ENCODE data around the gene CMKLR1.

The CMKLR1 gene

DNA sequence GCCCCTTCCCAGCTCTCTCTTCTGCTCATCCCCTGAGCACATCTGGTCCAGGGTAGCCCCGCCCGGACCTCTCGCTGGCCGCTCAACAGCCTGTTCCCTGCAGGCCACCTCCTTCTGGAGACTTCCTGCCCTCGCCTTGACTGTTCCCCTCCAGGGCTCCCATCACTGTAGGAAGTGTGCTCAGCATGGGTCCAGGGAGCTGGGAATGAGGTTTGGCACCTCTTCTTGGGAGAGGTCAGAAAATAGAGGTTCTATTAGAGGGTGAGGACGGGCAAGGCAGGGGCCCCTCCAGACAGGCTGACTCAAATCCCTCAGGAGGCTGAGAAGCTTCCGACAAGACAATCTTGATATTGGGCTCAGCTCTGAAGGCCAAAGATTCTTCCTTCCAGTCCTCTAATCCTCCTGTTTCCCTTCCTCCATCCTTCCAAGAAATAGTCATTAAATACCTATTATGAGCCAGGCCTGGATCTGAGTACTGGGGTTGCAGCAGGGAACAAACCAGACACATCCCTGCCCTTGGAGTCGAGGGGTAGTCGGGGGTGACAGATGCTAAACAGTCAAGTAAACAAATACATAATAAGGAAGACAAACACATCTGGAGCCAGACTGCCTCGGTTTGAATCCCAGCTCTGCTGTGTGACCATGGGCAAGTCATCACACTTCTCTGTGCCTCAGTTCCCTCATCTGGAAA, 30.6 kb downstream of the CMKLR1 start:
- H3K27me3 ChIP-seq = no peaks in the 10 kb centered on the region
- peaks cover 38% of the 10 kb centered on the region for H3K4me1 ChIP-seq
- DNase-seq = no peak
- TF ChIP-seq, protein P1, sequence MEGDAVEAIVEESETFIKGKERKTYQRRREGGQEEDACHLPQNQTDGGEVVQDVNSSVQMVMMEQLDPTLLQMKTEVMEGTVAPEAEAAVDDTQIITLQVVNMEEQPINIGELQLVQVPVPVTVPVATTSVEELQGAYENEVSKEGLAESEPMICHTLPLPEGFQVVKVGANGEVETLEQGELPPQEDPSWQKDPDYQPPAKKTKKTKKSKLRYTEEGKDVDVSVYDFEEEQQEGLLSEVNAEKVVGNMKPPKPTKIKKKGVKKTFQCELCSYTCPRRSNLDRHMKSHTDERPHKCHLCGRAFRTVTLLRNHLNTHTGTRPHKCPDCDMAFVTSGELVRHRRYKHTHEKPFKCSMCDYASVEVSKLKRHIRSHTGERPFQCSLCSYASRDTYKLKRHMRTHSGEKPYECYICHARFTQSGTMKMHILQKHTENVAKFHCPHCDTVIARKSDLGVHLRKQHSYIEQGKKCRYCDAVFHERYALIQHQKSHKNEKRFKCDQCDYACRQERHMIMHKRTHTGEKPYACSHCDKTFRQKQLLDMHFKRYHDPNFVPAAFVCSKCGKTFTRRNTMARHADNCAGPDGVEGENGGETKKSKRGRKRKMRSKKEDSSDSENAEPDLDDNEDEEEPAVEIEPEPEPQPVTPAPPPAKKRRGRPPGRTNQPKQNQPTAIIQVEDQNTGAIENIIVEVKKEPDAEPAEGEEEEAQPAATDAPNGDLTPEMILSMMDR (IDR thresholded peaks at IDR 0.05; ENCODE audit: low read depth, low read length) = no peak
- no peaks in the 10 kb centered on the region for H3K36me3 ChIP-seq
- no peaks in the 10 kb centered on the region for H3K9me3 ChIP-seq
- H3K4me3 ChIP-seq (ENCODE audit: low read depth, low read length) = no peak overlapping the region

DNA sequence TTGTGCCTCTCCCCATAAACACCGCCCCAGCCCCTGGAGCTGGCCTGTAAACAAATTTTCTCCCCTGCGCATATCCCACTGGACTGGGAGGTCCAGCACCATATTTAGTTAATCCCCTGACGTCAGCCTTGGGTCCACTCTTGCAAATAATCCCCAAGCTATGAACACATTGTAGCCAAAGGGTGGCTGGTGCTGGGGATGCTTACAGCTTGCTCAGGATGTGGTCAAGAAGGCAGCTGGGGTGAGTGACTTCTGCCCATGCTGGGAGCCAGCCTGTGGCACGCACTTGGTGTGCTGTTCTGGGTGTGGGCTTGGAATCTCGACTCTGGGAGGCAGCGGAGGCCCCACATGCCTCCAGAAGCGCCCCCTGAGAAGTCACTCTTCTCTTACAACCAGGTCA, 32.1 kb downstream of the CMKLR1 start:
- TF ChIP-seq, protein P1 (IDR thresholded peaks at IDR 0.05; ENCODE audit: low read depth, low read length) = no peak
- Histone ChIP-seq H3K36me3 (no peaks in the 10 kb centered on the region), H3K4me3 (ENCODE audit: low read depth, low read length) (no peak overlapping the region), H3K27me3 (no peaks in the 10 kb centered on the region), H3K9me3 (no peaks in the 10 kb centered on the region), H3K4me1 (peaks cover 25% of the 10 kb centered on the region)
- no peak for DNase-seq

DNA sequence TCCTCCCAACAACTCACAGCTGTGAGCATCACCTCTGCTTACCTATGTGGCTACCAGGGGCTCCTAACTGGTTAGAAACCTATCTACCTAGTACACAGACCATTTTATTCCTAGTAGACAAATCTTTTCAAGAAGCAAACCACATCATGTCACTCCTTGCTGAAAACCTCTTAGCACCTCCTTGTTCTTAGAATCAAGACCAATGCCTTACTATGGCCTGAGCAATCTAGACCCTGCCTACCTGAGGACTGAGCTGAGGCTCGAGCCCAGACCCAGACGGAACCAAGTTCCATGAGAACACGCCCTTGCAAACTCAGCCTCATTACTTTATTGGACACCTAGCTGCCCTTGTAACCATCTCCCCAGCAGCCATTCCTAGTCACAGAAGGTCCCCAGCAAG, 32.6 kb downstream of the CMKLR1 start:
- Histone ChIP-seq H3K9me3 (no peaks in the 10 kb centered on the region), H3K4me3 (ENCODE audit: low read depth, low read length) (no peak overlapping the region), H3K36me3 (no peaks in the 10 kb centered on the region), H3K4me1 (peaks cover 25% of the 10 kb centered on the region), H3K27me3 (no peaks in the 10 kb centered on the region)
- DNase-seq = no peak
- TF ChIP-seq, protein P1 (IDR thresholded peaks at IDR 0.05; ENCODE audit: low read depth, low read length) = no peak

DNA sequence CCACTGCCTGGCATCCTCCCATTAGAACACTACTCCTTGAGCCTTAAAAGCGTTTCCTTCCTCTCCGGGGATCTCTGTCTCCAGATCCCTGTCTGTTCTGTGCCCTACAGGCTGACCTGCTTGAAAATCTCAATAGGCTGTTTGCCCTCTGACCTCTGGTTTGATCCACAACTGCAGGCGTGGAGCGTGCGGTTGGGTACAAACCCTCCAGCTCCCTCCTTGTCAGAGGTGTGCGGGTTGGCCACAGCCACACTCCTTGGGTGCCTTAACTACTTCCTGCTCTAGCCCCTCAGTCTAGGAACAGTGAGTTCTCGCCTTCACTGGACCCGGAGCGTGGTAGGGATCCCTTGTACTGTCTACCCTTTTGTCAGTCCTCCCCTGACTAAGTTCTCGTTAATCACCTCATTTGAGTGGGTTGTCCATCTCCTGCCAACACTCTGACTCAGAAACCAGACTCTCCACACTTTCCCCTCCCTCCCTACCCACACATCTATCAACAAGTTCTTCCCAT, 33.1 kb downstream of the CMKLR1 start:
- TF ChIP-seq, protein P1 (IDR thresholded peaks at IDR 0.05; ENCODE audit: low read depth, low read length) = no peak
- no peaks in the 10 kb centered on the region for H3K27me3 ChIP-seq
- no peaks in the 10 kb centered on the region for H3K36me3 ChIP-seq
- H3K9me3 ChIP-seq = no peaks in the 10 kb centered on the region
- no peak for DNase-seq
- H3K4me3 ChIP-seq (ENCODE audit: low read depth, low read length) = no peak overlapping the region
- peaks cover 25% of the 10 kb centered on the region for H3K4me1 ChIP-seq

DNA sequence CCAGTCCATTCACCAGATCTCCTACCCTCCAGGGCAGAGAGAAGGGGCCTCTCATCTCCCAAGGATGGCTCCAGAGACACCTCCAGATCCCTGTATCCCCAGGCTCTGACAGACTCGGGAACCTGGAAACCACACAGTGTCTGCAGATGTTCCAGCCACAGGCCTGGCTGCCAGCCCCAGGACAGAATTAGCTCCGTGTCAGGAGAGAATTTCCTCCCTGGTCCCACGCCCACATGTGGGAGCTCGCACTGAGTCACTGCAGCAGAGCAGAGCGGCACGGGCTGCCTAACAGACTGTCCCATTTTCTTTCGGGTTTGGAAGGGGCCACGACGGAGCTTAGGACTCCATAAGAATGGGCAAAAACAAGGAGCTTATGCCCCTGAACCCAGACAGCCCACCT, 33.6 kb downstream of the CMKLR1 start:
- peak; percentile 84 for DNase-seq
- Histone ChIP-seq H3K9me3 (no peaks in the 10 kb centered on the region), H3K4me3 (ENCODE audit: low read depth, low read length) (no peak overlapping the region), H3K4me1 (peaks cover 23% of the 10 kb centered on the region), H3K36me3 (no peaks in the 10 kb centered on the region), H3K27me3 (no peaks in the 10 kb centered on the region)
- TF ChIP-seq, protein P1 (IDR thresholded peaks at IDR 0.05; ENCODE audit: low read depth, low read length) = no peak

DNA sequence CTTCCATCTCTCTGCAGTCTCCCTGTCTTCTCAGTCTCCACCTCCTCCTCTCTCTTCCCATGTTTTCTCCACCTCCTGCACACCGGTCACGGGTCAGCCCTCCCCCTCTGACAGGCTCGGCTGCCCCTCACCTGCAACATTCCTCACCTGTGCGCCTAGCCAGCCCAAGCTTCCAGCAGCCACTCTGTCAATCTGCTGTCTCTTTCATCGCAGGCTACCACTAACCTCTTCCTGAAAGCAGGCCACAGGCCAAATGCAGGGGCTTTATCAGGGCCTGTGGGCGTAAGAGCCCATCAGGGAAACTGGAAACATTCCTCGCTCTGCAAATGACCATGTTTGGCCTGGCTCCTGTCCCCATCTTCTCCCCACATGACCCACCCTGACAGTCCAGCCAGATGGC, 34.5 kb downstream of the CMKLR1 start:
- Histone ChIP-seq H3K36me3 (no peaks in the 10 kb centered on the region), H3K4me3 (ENCODE audit: low read depth, low read length) (no peak overlapping the region), H3K4me1 (peaks cover 28% of the 10 kb centered on the region), H3K9me3 (no peaks in the 10 kb centered on the region), H3K27me3 (no peaks in the 10 kb centered on the region)
- TF ChIP-seq, protein P1 (IDR thresholded peaks at IDR 0.05; ENCODE audit: low read depth, low read length) = no peak
- DNase-seq = peak; percentile 32
